Stimulated activated effector memory CD8-positive, alpha-beta T cell treated with anti-CD3 and anti-CD28 coated beads, Interleukin-12 subunit alpha, Interleukin-12 subunit beta, amount 100 ng/mL, for 72 hours (primary cell): ENCODE measurements around the gene TRIP11.
"Not testable (repeated sequence)": the region's sequence is repeated elsewhere in the genome, so short reads cannot be mapped to it uniquely, and the experiment has no call there.

Experiments
- ATAC-seq: fragments of 150-1000 bp; cut with Tn5 transposase; 2 replicates; pipeline ENCODE4 v1.10.0; 2021
- DNase-seq, 2 donors: peaks; one replicate each; pipeline ENCODE4 v3.0.0; 2021 to 2022; ENCODE audit warnings: low spot score in 2 of 2
- H3K27ac Mint-ChIP-seq: one replicate; pipeline ENCODE4 v1.8.0; 2022; ENCODE audit warnings: mild to moderate bottlenecking, mixed read lengths
- H3K36me3 Mint-ChIP-seq: one replicate; pipeline ENCODE4 v1.8.0; 2022; ENCODE audit warnings: mild to moderate bottlenecking, mixed read lengths
- H3K4me1 Mint-ChIP-seq: one replicate; pipeline ENCODE4 v1.8.0; 2022; ENCODE audit warnings: mixed read lengths
- H3K4me3 Mint-ChIP-seq: one replicate; pipeline ENCODE4 v1.8.0; 2022; ENCODE audit warnings: mild to moderate bottlenecking, mixed read lengths
- H3K9me3 Mint-ChIP-seq: one replicate; pipeline ENCODE4 v1.8.0; 2022; ENCODE audit warnings: mixed read lengths

TRIP11 gene

GRCh38 chr14:92039719-92040430, at the start of gene TRIP11:
Gene TRIP11, minus strand, starts transcription at chr14:92040059. Its CDS starts 374 bp downstream, at chr14:92039685.
- peak within 1 kb of the TSS; percentile 99 for H3K27ac Mint-ChIP-seq
- H3K4me1 Mint-ChIP-seq: peaks cover 23% of the 10 kb centered on the region
- peaks cover 24% of the 10 kb centered on the region for H3K36me3 Mint-ChIP-seq
- peak within 1 kb of the TSS; percentile 93 for H3K4me3 Mint-ChIP-seq
- ATAC-seq: peak; percentile 98
- H3K9me3 Mint-ChIP-seq: no peaks in the 10 kb centered on the region
- peak; percentile 94 to 98 for DNase-seq

DNA sequence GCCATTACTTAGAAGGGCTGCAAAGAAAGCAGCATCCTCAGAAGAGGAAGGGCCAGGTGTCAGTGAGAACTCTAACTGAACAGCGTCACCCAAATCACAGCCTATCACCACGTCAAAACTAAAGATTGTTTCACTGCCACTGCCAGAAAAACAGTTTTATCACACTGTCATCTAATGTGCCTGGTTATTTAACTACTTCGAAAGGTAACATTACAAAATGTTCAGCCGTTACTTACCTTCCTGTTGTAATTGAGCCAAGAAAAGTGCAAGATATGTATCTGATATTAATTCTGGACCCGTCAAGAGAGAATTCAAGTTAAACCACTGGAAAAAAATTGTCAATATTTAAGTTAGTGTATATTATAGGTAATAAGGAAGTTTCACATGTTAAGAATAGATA, 48.6 kb upstream of the TRIP11 start:
- Mint-ChIP-seq H3K27ac (no peak overlapping the region), H3K9me3 (no peaks in the 10 kb centered on the region), H3K4me3 (no peak overlapping the region), H3K4me1 (no peaks in the 10 kb centered on the region), H3K36me3 (peaks cover 87% of the 10 kb centered on the region)
- ATAC-seq: no peak
- DNase-seq: no peak

DNA sequence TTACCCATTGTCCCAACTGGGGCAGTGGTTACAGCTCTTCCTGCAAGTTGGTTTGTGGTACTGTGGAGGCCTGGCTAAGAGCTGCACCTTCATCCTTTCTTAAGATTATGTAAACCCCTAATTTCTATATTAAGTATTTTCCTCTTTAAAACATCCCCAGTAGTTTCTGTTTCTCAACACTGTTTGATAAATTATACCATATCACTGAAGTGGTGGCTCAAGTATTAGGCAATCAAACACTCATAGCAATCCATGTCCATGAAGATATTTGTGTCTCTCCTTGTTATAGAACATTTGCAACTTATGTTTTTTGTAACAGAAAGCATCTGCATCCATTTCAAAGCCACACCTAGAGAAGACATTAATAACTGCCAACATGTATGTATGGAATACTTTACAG, 34.7 kb upstream of the TRIP11 start:
- no peak overlapping the region for H3K27ac Mint-ChIP-seq
- no peak overlapping the region for H3K4me3 Mint-ChIP-seq
- H3K9me3 Mint-ChIP-seq: no peaks in the 10 kb centered on the region
- no peak for DNase-seq
- ATAC-seq: no peak
- H3K36me3 Mint-ChIP-seq: peaks cover 79% of the 10 kb centered on the region
- no peaks in the 10 kb centered on the region for H3K4me1 Mint-ChIP-seq

GRCh38 chr14:92058006-92058917, 18.4 kb upstream of the TRIP11 start:
- H3K27ac Mint-ChIP-seq: no peak overlapping the region
- no peaks in the 10 kb centered on the region for H3K4me1 Mint-ChIP-seq

DNA sequence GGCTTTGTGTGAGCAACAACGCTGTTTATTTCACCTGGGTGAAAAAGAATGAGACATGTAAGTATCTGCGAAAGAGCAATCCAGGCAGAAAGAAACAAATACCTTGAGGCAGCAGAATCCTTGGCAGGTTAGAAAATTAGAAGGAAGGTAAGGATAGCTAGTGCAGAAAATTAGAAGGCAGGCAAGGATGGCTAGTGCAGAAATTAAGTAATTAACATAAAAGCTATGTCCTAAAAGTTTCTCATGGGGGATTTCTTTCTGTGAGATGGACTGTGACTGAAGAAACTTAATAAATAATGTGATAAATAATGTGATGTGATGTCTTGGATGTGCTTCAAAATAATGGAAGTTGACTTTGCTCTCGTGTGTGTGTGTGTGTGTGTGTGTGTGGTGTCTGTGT, 9.9 kb upstream of the TRIP11 start:
- no peak overlapping the region for H3K4me3 Mint-ChIP-seq
- ATAC-seq (no peak), DNase-seq (no peak)
- H3K4me1 Mint-ChIP-seq: no peaks in the 10 kb centered on the region
- peaks cover 7% of the 10 kb centered on the region for H3K36me3 Mint-ChIP-seq
- no peak overlapping the region for H3K27ac Mint-ChIP-seq
- peaks cover 16% of the 10 kb centered on the region for H3K9me3 Mint-ChIP-seq

More at GRCh38 chr14:92058006-92058917, 18.4 kb upstream of the TRIP11 start:
- Mint-ChIP-seq H3K36me3 (no peaks in the 10 kb centered on the region), H3K9me3 (no peaks in the 10 kb centered on the region), H3K4me3 (no peak overlapping the region)
- ATAC-seq (no peak), DNase-seq (no peak)

DNA sequence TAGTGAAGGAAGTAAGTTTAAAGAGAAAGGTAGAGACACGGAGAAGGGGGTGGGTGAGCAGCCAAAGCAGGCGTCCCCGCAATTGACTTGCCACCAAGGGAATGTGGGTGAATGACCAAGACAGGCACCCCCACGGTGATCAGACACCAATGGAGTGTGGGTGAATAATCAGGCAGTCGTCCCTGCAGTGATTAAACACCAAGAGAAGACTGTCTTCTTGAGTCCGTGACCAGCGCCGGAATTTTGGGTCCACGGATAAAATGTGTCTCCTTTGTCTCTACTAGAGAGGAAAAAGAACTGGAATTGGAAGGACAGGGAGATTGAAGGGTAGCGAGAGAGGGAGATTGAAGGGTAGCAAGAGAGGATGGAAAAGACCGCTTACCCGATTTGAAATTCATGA, 9.4 kb upstream of the TRIP11 start:
- H3K9me3 Mint-ChIP-seq: peaks cover 16% of the 10 kb centered on the region
- not testable (repeated sequence) for H3K4me3 Mint-ChIP-seq, ATAC-seq, H3K36me3 Mint-ChIP-seq, H3K4me1 Mint-ChIP-seq, H3K27ac Mint-ChIP-seq
- DNase-seq: peak in 1 of 2 donors; percentile 32

DNA sequence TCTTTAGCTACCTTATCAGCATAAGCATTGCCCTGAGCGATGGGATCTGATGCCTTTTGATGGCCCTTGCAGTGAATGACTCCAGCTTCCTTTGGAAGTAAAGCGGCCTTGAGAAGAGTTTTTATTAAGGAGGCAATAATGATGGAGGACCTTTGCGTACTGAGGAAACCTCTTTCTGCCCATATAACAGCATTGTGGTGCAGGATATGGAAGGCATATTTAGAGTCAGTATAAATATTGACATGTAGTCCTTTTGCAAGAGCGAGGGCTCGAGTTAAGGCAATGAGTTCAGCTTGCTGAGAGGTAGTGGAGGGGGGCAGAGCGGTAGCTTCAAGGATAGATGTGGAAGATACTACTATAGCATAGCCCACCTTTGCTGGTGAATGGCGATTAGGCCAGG, 6.0 kb upstream of the TRIP11 start:
- not testable (repeated sequence) for H3K4me3 Mint-ChIP-seq, H3K27ac Mint-ChIP-seq, H3K36me3 Mint-ChIP-seq, H3K4me1 Mint-ChIP-seq, ATAC-seq
- peak in 1 of 2 donors; percentile 43 for DNase-seq
- peaks cover 16% of the 10 kb centered on the region for H3K9me3 Mint-ChIP-seq

DNA sequence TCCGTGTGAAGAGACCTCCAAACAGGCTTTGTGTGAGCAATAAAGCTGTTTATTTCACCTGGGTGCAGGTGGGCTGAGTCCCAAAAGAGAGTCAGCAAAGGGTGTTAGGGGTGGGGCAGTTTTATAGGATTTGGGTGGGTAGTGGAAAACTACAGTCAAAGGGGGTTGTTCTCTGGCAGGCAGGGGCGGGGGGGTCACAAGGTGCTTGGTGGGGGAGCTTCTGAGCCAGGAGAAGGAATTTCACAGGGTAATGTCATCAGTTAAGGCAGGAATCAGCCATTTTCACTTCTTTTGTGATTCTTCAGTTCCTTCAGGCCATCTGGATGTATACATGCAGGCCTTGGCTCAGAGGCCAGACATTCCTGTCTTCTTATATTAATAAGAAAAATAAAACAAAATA, 1.9 kb upstream of the TRIP11 start:
- not testable (repeated sequence) for ATAC-seq, H3K9me3 Mint-ChIP-seq, H3K4me3 Mint-ChIP-seq, H3K27ac Mint-ChIP-seq
- DNase-seq: peak in 1 of 2 donors; percentile 43
- Mint-ChIP-seq H3K36me3 (peaks cover 23% of the 10 kb centered on the region), H3K4me1 (peaks cover 20% of the 10 kb centered on the region)

GRCh38 chr14:92041203-92041602, 1.3 kb upstream of the TRIP11 start:
- no peaks in the 10 kb centered on the region for H3K9me3 Mint-ChIP-seq

DNA sequence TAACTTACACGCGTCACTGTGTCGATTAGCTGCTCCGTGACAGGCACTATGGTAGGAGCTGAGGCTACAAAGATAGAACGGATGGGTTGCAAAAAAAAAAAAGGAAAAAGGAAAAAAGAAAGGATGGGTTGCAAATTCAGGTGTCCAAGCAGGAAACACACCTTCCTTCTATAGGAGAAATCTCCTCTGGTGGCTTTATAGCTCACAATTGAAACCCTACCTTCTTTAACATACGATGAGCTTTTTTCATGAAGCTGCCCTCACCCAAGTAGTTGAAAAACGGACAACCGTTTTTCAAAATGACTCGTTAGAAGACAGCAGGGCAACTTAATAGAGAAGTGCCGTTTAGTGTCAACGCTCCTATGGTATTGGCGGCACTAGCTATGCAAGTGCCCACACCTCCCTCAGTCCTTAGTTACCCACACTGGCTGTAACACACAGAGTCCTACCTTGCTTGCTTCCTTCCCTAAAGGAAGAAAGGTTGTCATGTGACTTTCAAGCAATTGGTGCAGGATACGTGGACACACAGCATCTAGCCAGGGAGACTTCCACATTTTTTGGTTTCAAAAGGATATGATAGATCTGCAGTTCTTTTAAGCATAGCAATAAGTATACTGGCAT, 682 bp upstream of the TRIP11 start:
- peak overlapping the region; percentile 93 for H3K4me3 Mint-ChIP-seq
- H3K9me3 Mint-ChIP-seq: no peaks in the 10 kb centered on the region
- peaks cover 24% of the 10 kb centered on the region for H3K36me3 Mint-ChIP-seq
- H3K27ac Mint-ChIP-seq: peak overlapping the region; percentile 99
- ATAC-seq (peak; percentile 17), DNase-seq (peak in 1 of 2 donors; percentile 57)
- peaks cover 23% of the 10 kb centered on the region for H3K4me1 Mint-ChIP-seq

More at GRCh38 chr14:92041203-92041602, 1.3 kb upstream of the TRIP11 start:
- Mint-ChIP-seq H3K4me1 (peaks cover 23% of the 10 kb centered on the region), H3K36me3 (peaks cover 24% of the 10 kb centered on the region), H3K4me3 (peak overlapping the region; percentile 93), H3K27ac (peak overlapping the region; percentile 99)
- DNase-seq: no peak
- no peak for ATAC-seq

DNA sequence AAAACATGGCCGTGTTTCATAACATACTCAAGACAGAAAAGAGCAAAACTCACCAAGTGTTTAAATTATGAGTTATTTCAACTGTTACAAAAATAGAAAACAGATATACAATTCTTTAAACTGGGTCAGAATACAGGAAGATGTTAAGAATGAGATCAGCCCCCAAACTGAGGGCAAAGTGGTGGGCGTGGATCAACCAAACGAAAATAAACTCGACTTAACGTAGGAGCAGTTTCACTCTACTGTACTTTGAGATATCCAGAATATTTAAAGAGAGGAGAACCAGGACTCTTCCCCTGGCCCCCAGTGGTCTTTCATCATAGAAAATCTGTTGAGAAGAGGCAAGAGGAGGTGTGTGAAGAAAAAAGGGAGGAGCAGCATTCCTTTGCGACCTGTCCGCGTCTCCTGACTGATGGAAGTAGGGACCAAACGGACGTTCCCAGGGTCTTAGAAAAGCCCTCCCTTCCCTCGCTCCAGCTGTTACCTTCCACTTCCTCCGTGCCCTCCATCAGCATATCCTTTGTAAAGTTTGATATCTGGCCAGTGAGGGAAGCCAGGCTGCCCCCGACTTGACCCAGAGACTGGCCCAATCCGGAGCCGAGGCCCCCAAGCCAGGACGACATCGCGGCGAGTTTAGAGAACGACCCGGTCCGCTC, 668 bp downstream of the TRIP11 start:
- peak; percentile 19 for ATAC-seq
- Mint-ChIP-seq H3K9me3 (no peaks in the 10 kb centered on the region), H3K36me3 (peaks cover 25% of the 10 kb centered on the region), H3K4me1 (peaks cover 23% of the 10 kb centered on the region), H3K4me3 (peak overlapping the region; percentile 93), H3K27ac (peak overlapping the region; percentile 99)
- peak in 1 of 2 donors; percentile 11 for DNase-seq

DNA sequence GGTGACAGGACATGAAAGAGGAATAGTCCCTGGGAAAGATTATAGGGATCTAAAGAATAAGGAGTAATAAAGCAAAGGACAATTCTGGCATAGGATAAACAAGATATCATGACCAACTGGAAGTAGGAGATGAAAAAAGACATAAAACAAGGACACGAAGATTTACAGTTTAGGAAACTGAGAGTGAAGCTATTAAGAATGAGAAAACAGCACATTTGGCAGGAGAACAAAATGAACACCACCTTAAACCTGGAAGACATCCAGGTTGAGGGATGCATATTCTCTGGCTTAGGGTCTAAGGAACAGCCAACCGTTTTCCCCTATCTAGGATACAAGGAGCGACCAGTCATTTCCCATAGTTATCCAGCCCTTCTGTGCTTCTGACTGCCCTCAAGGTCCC, 1.9 kb downstream of the TRIP11 start:
- ATAC-seq: no peak
- Mint-ChIP-seq H3K36me3 (peaks cover 36% of the 10 kb centered on the region), H3K27ac (peak overlapping the region; percentile 99)

GRCh38 chr14:92035890-92036289, 4.0 kb downstream of the TRIP11 start:
- DNase-seq: no peak
- H3K9me3 Mint-ChIP-seq: no peaks in the 10 kb centered on the region
- H3K4me1 Mint-ChIP-seq: peaks cover 32% of the 10 kb centered on the region
- ATAC-seq: no peak
- H3K27ac Mint-ChIP-seq: no peak overlapping the region
- no peak overlapping the region for H3K4me3 Mint-ChIP-seq
- peaks cover 57% of the 10 kb centered on the region for H3K36me3 Mint-ChIP-seq

More for the DNA sequence above, 1.9 kb downstream of the TRIP11 start:
- no peaks in the 10 kb centered on the region for H3K9me3 Mint-ChIP-seq
- no peak for DNase-seq
- peaks cover 32% of the 10 kb centered on the region for H3K4me1 Mint-ChIP-seq
- H3K4me3 Mint-ChIP-seq: peak overlapping the region; percentile 93

GRCh38 chr14:92033906-92034687, 5.8 kb downstream of the TRIP11 start:
- no peak for ATAC-seq
- no peak overlapping the region for H3K4me3 Mint-ChIP-seq
- H3K9me3 Mint-ChIP-seq: no peaks in the 10 kb centered on the region
- DNase-seq: no peak
- peaks cover 64% of the 10 kb centered on the region for H3K36me3 Mint-ChIP-seq
- peaks cover 32% of the 10 kb centered on the region for H3K4me1 Mint-ChIP-seq
- peak overlapping the region; percentile 59 for H3K27ac Mint-ChIP-seq
